HG03280 (cell line): Measurements from ENCODE around the gene SIGLEC12.
"Not testable (repeated sequence)": the region's sequence is repeated elsewhere in the genome, so short reads cannot be mapped to it uniquely, and the experiment has no call there.

Experiments
- ATAC-seq: cut with Tn5 transposase; IDR thresholded peaks from one replicate; pipeline ENCODE4 v1.9.1; 2021; ENCODE audit warnings: mild to moderate bottlenecking, moderate library complexity; ENCODE audit not compliant: unreplicated experiment

SIGLEC12 gene

DNA sequence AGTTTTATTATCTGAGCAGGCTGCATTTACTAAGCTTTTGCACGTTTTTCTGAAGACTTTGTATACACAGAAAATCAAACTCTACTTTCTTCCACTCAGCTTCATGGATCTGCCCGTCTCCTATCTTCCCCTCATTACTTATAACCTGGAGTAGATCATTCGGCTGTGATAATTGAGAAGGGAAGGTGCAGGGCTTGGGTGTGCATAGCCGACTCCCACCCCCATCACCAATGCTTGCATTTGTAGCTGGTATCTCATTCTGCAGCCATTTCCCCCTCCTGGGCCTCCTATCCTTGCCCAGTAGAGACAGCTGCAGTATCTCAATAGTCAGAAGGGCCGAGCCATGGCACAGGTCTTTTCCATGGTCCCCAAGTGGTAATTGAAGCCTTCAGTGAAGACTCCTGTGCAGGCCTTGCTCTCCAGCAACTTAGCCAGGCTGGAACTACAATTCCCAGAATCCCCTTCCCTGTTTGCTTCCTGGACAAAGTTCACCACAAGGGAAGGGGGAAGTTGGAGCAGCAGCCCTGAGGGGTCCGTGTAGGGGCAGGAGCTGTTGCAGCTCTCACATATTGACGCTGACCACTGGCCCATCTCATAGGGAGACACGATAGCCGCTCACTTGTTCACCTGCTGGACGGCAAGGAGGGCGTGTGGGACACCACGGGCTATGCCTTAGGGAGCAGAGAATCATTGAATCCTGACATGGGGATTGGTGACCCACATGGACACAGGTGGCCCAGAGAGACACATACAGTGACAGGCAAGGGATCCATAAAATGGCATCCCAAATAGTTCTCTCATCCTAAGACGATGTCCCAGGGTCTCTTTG is 41.2 kb downstream of the SIGLEC12 start:
- ATAC-seq: no peak

GRCh38 chr19:51458899-51459505 is 42.6 kb downstream of the SIGLEC12 start:
- ATAC-seq: no peak

DNA sequence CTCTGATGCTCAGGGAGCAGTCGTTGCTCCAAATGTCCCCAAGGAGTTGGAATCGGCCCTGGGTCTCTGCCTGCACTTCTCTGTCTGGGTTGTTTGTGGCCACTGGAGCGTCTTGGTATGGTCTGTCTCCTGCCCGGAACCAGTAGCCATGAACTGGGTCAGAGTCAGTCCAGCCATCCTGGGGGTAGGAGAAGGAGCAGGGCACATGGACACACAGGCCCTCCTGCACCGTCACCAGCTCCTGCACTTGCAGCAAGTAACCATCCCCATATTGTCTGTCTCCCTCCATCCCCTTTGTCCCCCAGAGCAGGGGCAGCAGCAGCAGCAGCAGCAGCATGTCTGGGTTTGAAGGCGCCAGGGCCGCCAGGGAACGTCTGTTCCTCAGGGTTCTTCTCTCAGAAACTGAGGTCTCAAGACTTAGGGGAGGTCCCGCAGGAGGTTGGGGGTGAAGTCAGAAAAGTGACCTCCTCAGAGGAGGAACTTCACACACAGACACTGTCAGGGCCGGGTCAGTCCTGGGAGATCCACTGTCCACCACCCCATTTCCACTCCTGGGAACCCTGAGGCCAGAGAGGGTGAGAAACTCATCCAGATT is 43.5 kb downstream of the SIGLEC12 start, which contains the start of gene SIGLEC8:
TSS of gene SIGLEC8 (minus strand) at position 404 of the 595 bp plus-strand sequence. CDS start at position 337, 67 bp downstream.
- ATAC-seq: no peak

- ATAC-seq: no peak
These were observed 44.1 kb downstream of the SIGLEC12 start for GRCh38 chr19:51457351-51458013.

GRCh38 chr19:51456541-51457290 is 44.9 kb downstream of the SIGLEC12 start:
- no peak for ATAC-seq

GRCh38 chr19:51450730-51451307 is 50.8 kb downstream of the SIGLEC12 start:
- ATAC-seq: no peak

- no peak for ATAC-seq
These were observed 53.1 kb downstream of the SIGLEC12 start for GRCh38 chr19:51448411-51449016.

GRCh38 chr19:51448011-51448410 is 53.6 kb downstream of the SIGLEC12 start:
- no peak for ATAC-seq

DNA sequence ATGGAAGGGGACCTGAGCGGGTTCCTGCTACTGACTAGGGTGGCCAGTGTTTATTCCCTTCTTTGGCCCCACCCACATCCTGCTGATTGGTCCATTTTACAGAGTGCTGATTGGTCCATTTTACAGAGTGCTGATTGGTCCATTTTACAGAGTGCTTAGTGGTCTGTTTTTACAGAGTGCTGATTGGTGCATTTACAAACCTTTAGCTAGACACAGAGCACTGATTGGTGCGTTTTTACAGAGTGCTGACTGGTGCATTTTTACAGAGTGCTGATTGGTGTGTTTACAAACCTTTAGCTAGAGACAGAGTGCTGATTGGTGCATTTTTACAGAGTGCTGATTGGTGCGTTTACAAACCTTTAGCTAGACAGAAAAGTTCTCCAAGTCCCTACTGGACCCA is 54.1 kb downstream of the SIGLEC12 start:
- not testable (repeated sequence) for ATAC-seq

- peak; percentile 92 for ATAC-seq
These were observed 59.9 kb downstream of the SIGLEC12 start for GRCh38 chr19:51441410-51442390.
